Measurements from ENCODE around the gene ROBO1.

- TF ChIP-seq CTCF (conservative IDR thresholded peaks at IDR 0.05) (no peak), ZFX (IDR thresholded peaks at IDR 0.05) (no peak)
These were observed 1059.2 kb downstream of the ROBO1 start for GRCh38 chr3:78708565-78709073.
